Measurements from ENCODE around the gene NIPBL.
"Not testable (repeated sequence)": the region's sequence is repeated elsewhere in the genome, so short reads cannot be mapped to it uniquely, and the experiment has no call there.

NIPBL gene

GRCh38 chr5:36876299-36876964 lies at the start of gene NIPBL:
Gene NIPBL, plus strand, starts transcription at chr5:36876769. Its CDS starts 76,928 bp downstream, at chr5:36953697.
- peak; percentile 82 for DNase-seq

GRCh38 chr5:36832274-36832673 lies 44.3 kb upstream of the NIPBL start:
- DNase-seq = no peak

- no peak for DNase-seq
Observed at GRCh38 chr5:36836831-36837230, 39.7 kb upstream of the NIPBL start.

- no peak for DNase-seq
Observed at GRCh38 chr5:36839489-36840476, 36.8 kb upstream of the NIPBL start.

GRCh38 chr5:36841677-36842076 lies 34.9 kb upstream of the NIPBL start:
- DNase-seq = no peak

GRCh38 chr5:36842087-36842486 lies 34.5 kb upstream of the NIPBL start:
- no peak for DNase-seq

GRCh38 chr5:36844305-36844704 lies 32.3 kb upstream of the NIPBL start:
- DNase-seq = no peak

GRCh38 chr5:36848545-36848944 lies 28.0 kb upstream of the NIPBL start:
- not testable (repeated sequence) for DNase-seq

GRCh38 chr5:36852903-36853302 lies 23.7 kb upstream of the NIPBL start:
- DNase-seq = not testable (repeated sequence)

- DNase-seq = no peak
Observed at GRCh38 chr5:36854402-36855140, 22.0 kb upstream of the NIPBL start.

- no peak for DNase-seq
Observed at GRCh38 chr5:36855141-36855495, 21.5 kb upstream of the NIPBL start.

- no peak for DNase-seq
Observed at GRCh38 chr5:36861871-36862270, 14.7 kb upstream of the NIPBL start.

- no peak for DNase-seq
Observed at GRCh38 chr5:36870399-36871040, 6.0 kb upstream of the NIPBL start.

GRCh38 chr5:36874465-36874864 lies 2.1 kb upstream of the NIPBL start:
- no peak for DNase-seq

- peak; percentile 39 for DNase-seq
Observed at GRCh38 chr5:36875051-36875789, 1.3 kb upstream of the NIPBL start.

GRCh38 chr5:36875790-36876298 lies 725 bp upstream of the NIPBL start:
- DNase-seq = peak; percentile 65

- peak; percentile 47 for DNase-seq
Observed at GRCh38 chr5:36876965-36877666, 547 bp downstream of the NIPBL start.

GRCh38 chr5:36877667-36878391 lies 1.3 kb downstream of the NIPBL start:
- no peak for DNase-seq

- no peak for DNase-seq
Observed at GRCh38 chr5:36878392-36879082, 2.0 kb downstream of the NIPBL start.
